Trophoblast cell (in vitro differentiated cells and primary cell): ENCODE measurements around the gene MORC4.
A peak's percentile ranks its signal among the peaks of the same experiment; 100 is the strongest.

ENCODE experiments used
- DNase-seq, 2 donors: peaks; one replicate each; pipeline ENCODE4 v3.0.0-alpha.2; 2016
- H2AFZ ChIP-seq: 2 replicates; pipeline ENCODE4 v1.6.1; 2013; ENCODE audit warnings: low read length, moderate library complexity, mild to moderate bottlenecking; ENCODE audit not compliant: insufficient read depth, poor library complexity
- H2AK5ac ChIP-seq: 2 replicates; pipeline ENCODE4 v1.6.1; 2013; ENCODE audit warnings: mild to moderate bottlenecking, low read length
- H2BK120ac ChIP-seq: 2 replicates; pipeline ENCODE4 v1.6.1; 2013; ENCODE audit warnings: low read length, mild to moderate bottlenecking, moderate library complexity; ENCODE audit not compliant: insufficient read depth, poor library complexity
- H2BK12ac ChIP-seq: 2 replicates; pipeline ENCODE4 v1.6.1; 2013; ENCODE audit warnings: mild to moderate bottlenecking, low read length, moderate library complexity
- H2BK5ac ChIP-seq: 2 replicates; pipeline ENCODE4 v1.6.1; 2013; ENCODE audit warnings: low read length, low read depth, moderate library complexity, mild to moderate bottlenecking; ENCODE audit not compliant: poor library complexity
- H3K14ac ChIP-seq: 2 replicates; pipeline ENCODE4 v1.6.1; 2013; ENCODE audit warnings: mild to moderate bottlenecking, low read length
- H3K18ac ChIP-seq: 2 replicates; pipeline ENCODE4 v1.6.1; 2013; ENCODE audit warnings: mild to moderate bottlenecking, low read length
- H3K23ac ChIP-seq: 2 replicates; pipeline ENCODE4 v1.6.1; 2013; ENCODE audit warnings: low read length
- H3K27ac ChIP-seq: 2 replicates; pipeline ENCODE4 v1.5.1; 2013; ENCODE audit warnings: low read depth, mild to moderate bottlenecking, inconsistent platforms, low read length, moderate library complexity
- H3K27me3 ChIP-seq: 2 replicates; pipeline ENCODE4 v1.6.1; 2013; ENCODE audit warnings: inconsistent platforms, mild to moderate bottlenecking, low read length, moderate library complexity; ENCODE audit not compliant: insufficient read depth
- H3K36me3 ChIP-seq, 2 experiments: 1 replicate in 1 of 2; 2 replicates in 1 of 2; pipeline ENCODE4 v1.6.1; 2013; ENCODE audit warnings: low read length in 2 of 2, mild to moderate bottlenecking in 2 of 2, moderate library complexity in 1 of 2; ENCODE audit not compliant: insufficient read depth in 2 of 2, control insufficient read depth in 1 of 2
- H3K4ac ChIP-seq: 2 replicates; pipeline ENCODE4 v1.6.1; 2013; ENCODE audit warnings: low read depth, mild to moderate bottlenecking, low read length, moderate library complexity
- H3K4me1 ChIP-seq, 2 experiments: 1 replicate in 1 of 2; 2 replicates in 1 of 2; pipeline ENCODE4 v1.6.1; 2013; ENCODE audit warnings: low read length in 2 of 2, mild to moderate bottlenecking in 2 of 2, moderate library complexity in 1 of 2; ENCODE audit not compliant: insufficient read depth in 2 of 2, control insufficient read depth in 1 of 2
- H3K4me2 ChIP-seq: 2 replicates; pipeline ENCODE4 v1.6.1; 2013; ENCODE audit warnings: inconsistent platforms, mild to moderate bottlenecking, low read length, moderate library complexity
- H3K4me3 ChIP-seq: 2 replicates; pipeline ENCODE4 v1.5.1; 2013; ENCODE audit warnings: mild to moderate bottlenecking, low read depth, low read length, inconsistent platforms
- H3K79me1 ChIP-seq: one replicate; pipeline ENCODE4 v1.6.1; 2013; ENCODE audit warnings: low read length
- H3K79me2 ChIP-seq: 2 replicates; pipeline ENCODE4 v1.6.1; 2013; ENCODE audit warnings: low read length, mild to moderate bottlenecking; ENCODE audit not compliant: control insufficient read depth, insufficient read depth, poor library complexity
- H3K9ac ChIP-seq: 2 replicates; pipeline ENCODE4 v1.6.1; 2013; ENCODE audit warnings: mild to moderate bottlenecking, low read length
- H3K9me3 ChIP-seq: 2 replicates; pipeline ENCODE4 v1.6.1; 2013; ENCODE audit warnings: low read depth, mild to moderate bottlenecking, control low read depth, inconsistent platforms, low read length; ENCODE audit not compliant: insufficient read depth
- H4K12ac ChIP-seq: 2 replicates; pipeline ENCODE4 v1.6.1; 2013; ENCODE audit warnings: low read depth, mild to moderate bottlenecking, low read length, moderate library complexity
- H4K8ac ChIP-seq: 2 replicates; pipeline ENCODE4 v1.6.1; 2013; ENCODE audit warnings: low read depth, mild to moderate bottlenecking, low read length, moderate library complexity
- H4K91ac ChIP-seq: one replicate; pipeline ENCODE4 v1.6.1; 2013; ENCODE audit warnings: low read depth, mild to moderate bottlenecking, low read length, moderate library complexity
- WGBS: extraction: QIAGEN DNeasy Blood & Tissue Kit; methylation state at CpG from one replicate; pipeline ENCODE4 v1.1.7; 2013; ENCODE audit warnings: missing lambda C conversion rate; ENCODE audit not compliant: insufficient read length, insufficient coverage; ENCODE audit errors: extremely low coverage; 5-methylcytosine and 5-hydroxymethylcytosine counted together

MORC4 gene

GRCh38 chrX:106906361-106906760 is 93.7 kb downstream of the MORC4 start:
- Histone ChIP-seq H3K14ac (no peak overlapping the region), H2AK5ac (no peak overlapping the region), H2AFZ (no peak overlapping the region), H2BK5ac (no peak overlapping the region), H3K4me3 (no peak overlapping the region), H3K18ac (no peak overlapping the region), H3K9ac (no peak overlapping the region), H3K79me2 (no peaks in the 10 kb centered on the region), H3K27me3 (no peaks in the 10 kb centered on the region), H3K4me1 (peaks cover 0 to 5% of the 10 kb centered on the region in 2 experiments), H4K91ac (no peak overlapping the region), H4K8ac (no peak overlapping the region), H3K9me3 (no peaks in the 10 kb centered on the region), H3K4ac (no peak overlapping the region), H3K27ac (no peak overlapping the region), H3K4me2 (no peak overlapping the region), H3K79me1 (no peaks in the 10 kb centered on the region), H2BK120ac (no peak overlapping the region), H3K23ac (no peak overlapping the region), H4K12ac (no peak overlapping the region), H3K36me3 (no peaks in the 10 kb centered on the region), H2BK12ac (no peak overlapping the region)
- DNase-seq, result no peak
- WGBS, result no CpG with 5 or more reads among the region's 6 CpGs

- Histone ChIP-seq H3K4ac (no peak overlapping the region), H3K14ac (no peak overlapping the region), H3K36me3 (no peaks in the 10 kb centered on the region), H4K12ac (no peak overlapping the region), H3K4me3 (no peak overlapping the region), H4K8ac (no peak overlapping the region), H3K9ac (no peak overlapping the region), H2BK120ac (no peak overlapping the region), H3K18ac (no peak overlapping the region), H3K27ac (no peak overlapping the region), H3K27me3 (no peaks in the 10 kb centered on the region), H3K9me3 (no peaks in the 10 kb centered on the region), H3K79me1 (no peaks in the 10 kb centered on the region), H2AK5ac (no peak overlapping the region), H3K4me2 (no peak overlapping the region), H3K79me2 (no peaks in the 10 kb centered on the region), H2BK5ac (no peak overlapping the region), H3K23ac (no peak overlapping the region), H2BK12ac (no peak overlapping the region), H3K4me1 (peaks cover 0 to 5% of the 10 kb centered on the region in 2 experiments), H4K91ac (no peak overlapping the region), H2AFZ (no peak overlapping the region)
- no peak for DNase-seq
- WGBS, result no CpG with 5 or more reads among the region's 5 CpGs
Measured at GRCh38 chrX:106905064-106905708, 94.8 kb downstream of the MORC4 start.

DNA sequence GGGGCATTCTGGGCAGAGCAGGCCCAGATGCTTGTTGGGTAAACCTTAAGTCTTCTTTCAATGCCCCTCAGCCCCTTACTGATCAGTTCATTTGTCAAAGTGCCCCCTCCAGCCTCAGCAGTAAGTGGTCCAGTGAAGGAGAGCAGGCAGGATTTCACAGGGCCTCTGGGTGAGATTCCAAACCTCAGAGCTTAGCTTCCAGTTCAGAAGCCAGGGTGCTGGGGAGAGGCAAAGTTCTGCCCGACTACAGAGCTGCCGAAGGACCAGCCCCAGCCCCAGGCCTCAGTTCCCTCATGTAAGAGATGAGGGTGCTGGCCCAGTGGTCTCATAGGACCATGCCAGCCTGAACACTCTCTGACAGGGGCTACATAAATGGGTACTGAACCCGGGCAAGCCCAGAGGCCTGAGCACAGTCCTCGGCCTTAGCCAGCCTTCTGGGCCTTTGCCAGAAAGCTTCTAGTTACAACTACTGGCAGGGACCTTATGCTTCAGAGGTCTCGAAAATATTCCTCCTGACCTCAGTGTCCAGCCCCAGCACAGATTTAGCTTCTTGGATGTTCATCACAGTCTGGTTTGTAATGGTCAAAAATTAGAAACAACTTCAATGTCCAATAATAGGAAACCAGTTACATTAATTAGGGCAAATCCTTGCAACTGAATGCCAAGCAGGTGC is 96.0 kb downstream of the MORC4 start:
- Histone ChIP-seq H4K8ac (no peak overlapping the region), H3K14ac (no peak overlapping the region), H3K79me2 (no peaks in the 10 kb centered on the region), H2BK12ac (no peak overlapping the region), H2AK5ac (no peak overlapping the region), H3K18ac (no peak overlapping the region), H4K12ac (no peak overlapping the region), H2BK120ac (no peak overlapping the region), H2AFZ (no peak overlapping the region), H3K36me3 (no peaks in the 10 kb centered on the region), H3K23ac (no peak overlapping the region), H3K4ac (no peak overlapping the region), H2BK5ac (no peak overlapping the region), H3K9ac (no peak overlapping the region), H3K9me3 (no peaks in the 10 kb centered on the region), H3K4me3 (no peak overlapping the region), H3K79me1 (no peaks in the 10 kb centered on the region), H3K4me1 (peaks cover 0 to 6% of the 10 kb centered on the region in 2 experiments), H3K27me3 (no peaks in the 10 kb centered on the region), H3K4me2 (no peak overlapping the region), H4K91ac (no peak overlapping the region), H3K27ac (no peak overlapping the region)
- WGBS, result no CpG with 5 or more reads among the region's 5 CpGs
- no peak for DNase-seq

DNA sequence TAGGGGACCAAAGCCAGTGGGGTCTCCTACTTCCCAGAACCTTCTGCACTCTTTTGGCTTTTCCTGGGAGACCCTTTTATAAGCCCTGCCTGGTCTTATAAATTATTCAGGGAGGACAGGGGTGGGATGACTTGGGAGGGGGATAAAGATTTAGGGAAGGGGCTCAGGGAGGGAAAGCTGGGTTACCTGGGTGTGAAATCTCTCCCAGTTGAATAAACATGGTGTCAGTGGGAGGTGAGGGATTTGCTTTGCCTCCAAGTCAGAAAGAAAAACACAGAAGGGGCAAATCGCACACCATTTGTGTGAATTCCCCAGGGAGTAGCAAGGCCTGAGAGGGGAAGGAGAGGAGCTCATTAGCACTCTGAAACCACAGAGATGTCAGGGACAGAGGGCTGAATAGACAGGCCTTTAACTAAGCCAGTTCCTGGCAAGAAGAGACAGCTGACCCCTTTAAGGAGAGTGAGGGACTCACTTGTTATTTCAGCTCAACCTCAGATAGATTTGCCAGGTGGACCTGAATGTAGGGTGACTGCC is 96.7 kb downstream of the MORC4 start, which contains the start of gene RIPPLY1:
Gene RIPPLY1 (minus strand): TSS at position 51 of the 534 bp plus-strand sequence. CDS start 54 bp downstream, outside the sequence.
- H2BK5ac ChIP-seq, result no peak within 1 kb of the TSS
- DNase-seq, result no peak
- no peaks in the 10 kb centered on the region for H3K79me2 ChIP-seq
- H3K14ac ChIP-seq, result no peak within 1 kb of the TSS
- H2AK5ac ChIP-seq, result no peak within 1 kb of the TSS
- no peak within 1 kb of the TSS for H3K4me3 ChIP-seq
- H3K4me1 ChIP-seq, result peaks cover 0 to 8% of the 10 kb centered on the region in 2 experiments
- H3K27ac ChIP-seq, result no peak within 1 kb of the TSS
- no peaks in the 10 kb centered on the region for H3K9me3 ChIP-seq
- H4K8ac ChIP-seq, result no peak within 1 kb of the TSS
- H3K9ac ChIP-seq, result no peak within 1 kb of the TSS
- no peak within 1 kb of the TSS for H4K91ac ChIP-seq
- H3K23ac ChIP-seq, result no peak within 1 kb of the TSS
- no peak within 1 kb of the TSS for H3K18ac ChIP-seq
- no peaks in the 10 kb centered on the region for H3K79me1 ChIP-seq
- H2BK12ac ChIP-seq, result no peak within 1 kb of the TSS
- H2BK120ac ChIP-seq, result no peak within 1 kb of the TSS
- no peak within 1 kb of the TSS for H3K4me2 ChIP-seq
- H3K27me3 ChIP-seq, result no peaks in the 10 kb centered on the region
- H4K12ac ChIP-seq, result peak within 1 kb of the TSS; percentile 30
- no peak within 1 kb of the TSS for H2AFZ ChIP-seq
- H3K4ac ChIP-seq, result no peak within 1 kb of the TSS
- H3K36me3 ChIP-seq, result no peaks in the 10 kb centered on the region
- no CpG with 5 or more reads among the region's 1 CpG for WGBS
